IPS-NIHi7 (cell line): ENCODE results near the gene GALNT16.
"Not testable (repeated sequence)": the region's sequence is repeated elsewhere in the genome, so short reads cannot be mapped to it uniquely, and the experiment has no call there.

Experiments used
- DNase-seq: peaks from one replicate; pipeline ENCODE4 v3.0.0; 2012; ENCODE audit warnings: mixed read lengths; ENCODE audit errors: extremely low spot score

Gene GALNT16

GRCh38 chr14:69259527-69260189 is at the start of gene GALNT16:
Gene GALNT16, plus strand, starts transcription at chr14:69260158. Its CDS starts 133 bp downstream, at chr14:69260291.
- DNase-seq: peak; percentile 73

- no peak for DNase-seq
Measured at GRCh38 chr14:69214393-69214792, 45.6 kb upstream of the GALNT16 start.

DNA sequence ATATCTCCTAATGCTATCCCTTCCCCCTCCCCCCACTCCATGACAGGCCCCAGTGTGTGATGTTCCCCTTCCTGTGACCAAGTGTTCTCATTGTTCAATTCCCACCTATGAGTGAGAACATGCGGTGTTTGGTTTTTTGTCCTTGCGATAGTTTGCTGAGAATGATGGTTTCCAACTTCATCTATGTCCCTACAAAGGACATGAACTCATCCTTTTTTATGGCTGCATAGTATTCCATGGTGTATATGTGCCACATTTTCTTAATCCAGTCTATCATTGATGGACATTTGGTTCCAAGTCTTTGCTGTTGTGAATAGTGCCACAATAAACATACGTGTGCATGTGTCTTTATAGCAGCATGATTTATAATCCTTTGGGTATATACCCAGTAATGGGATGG is 42.3 kb upstream of the GALNT16 start:
- not testable (repeated sequence) for DNase-seq

DNA sequence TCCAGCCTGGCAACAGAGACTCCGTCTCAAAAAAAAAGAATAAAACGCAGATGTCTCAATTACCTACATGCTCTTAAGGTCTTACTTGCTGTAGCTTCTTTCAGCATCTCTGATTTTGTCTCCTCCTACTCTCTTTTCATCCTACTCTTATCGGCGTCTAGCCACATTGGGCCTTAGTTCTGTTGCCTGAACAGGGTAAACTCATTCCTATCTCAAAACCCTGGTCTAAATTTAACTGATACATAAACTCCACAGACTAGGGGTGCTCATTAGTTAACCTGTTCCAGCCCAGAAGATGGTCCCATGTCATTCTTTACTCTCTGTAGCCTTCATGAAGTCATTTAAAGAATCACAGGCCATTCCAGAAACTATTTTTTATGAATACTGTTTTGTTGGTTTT is 35.0 kb upstream of the GALNT16 start:
- no peak for DNase-seq

DNA sequence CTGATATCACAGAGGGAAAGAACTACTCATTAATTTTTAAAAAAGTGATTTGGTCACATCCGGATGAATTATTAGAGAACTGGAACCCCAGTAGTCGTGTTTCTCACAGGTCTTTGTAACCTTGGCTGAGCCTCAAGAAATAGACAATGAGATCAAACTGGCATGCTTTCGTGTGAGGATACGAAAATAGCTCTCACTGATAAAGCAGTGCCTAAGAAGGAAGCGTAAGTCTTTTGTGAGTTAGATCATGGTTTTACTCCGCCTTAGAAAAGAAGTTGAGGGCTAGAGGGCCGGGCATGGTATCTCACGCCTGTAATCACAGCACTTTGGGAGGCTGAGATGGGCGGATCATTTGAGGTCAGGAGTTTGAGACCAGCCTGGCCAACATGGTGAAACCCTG is 33.8 kb upstream of the GALNT16 start:
- DNase-seq: no peak

- DNase-seq: no peak
Measured at GRCh38 chr14:69226736-69227135, 33.2 kb upstream of the GALNT16 start.

DNA sequence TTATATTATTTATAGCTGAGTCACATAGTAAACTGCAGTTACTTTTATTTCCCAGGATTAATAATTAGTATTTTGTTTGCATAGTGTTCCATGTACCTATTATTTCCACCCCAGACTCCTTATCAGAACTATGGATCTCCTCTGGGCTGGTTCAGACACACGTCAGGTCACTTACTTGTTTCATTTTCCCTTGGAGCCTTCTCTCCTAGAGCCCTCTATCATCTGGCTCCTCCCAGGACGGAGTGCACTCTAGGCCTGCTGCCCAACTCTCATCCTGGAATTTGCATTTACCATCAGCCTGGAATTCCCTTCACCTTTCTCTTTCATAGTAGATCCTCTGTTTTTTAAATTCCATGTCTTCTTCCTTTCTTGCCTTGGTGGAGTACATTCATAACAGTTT is 28.5 kb upstream of the GALNT16 start:
- DNase-seq: no peak

DNA sequence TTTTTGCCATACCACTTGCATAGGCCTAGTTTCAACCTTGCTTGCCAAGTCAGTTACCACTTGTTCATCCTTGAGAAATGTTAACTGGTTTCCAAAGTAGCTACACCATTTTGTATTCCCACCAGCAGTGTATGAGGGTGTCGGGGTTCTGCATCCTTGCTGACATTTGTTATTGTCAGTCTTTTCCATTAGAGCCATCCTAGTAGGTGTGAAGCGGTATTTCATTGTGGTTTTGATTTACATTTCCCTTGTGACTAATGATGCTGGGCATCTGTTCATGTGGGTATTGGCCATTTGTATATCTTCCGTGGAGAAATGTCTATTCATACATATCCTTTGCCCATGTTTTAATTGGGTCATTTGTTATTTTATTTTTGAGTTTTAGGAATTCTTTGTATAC is 27.6 kb upstream of the GALNT16 start:
- no peak for DNase-seq

GRCh38 chr14:69234106-69234505 is 25.9 kb upstream of the GALNT16 start:
- DNase-seq: no peak

GRCh38 chr14:69235708-69236107 is 24.2 kb upstream of the GALNT16 start:
- DNase-seq: no peak

DNA sequence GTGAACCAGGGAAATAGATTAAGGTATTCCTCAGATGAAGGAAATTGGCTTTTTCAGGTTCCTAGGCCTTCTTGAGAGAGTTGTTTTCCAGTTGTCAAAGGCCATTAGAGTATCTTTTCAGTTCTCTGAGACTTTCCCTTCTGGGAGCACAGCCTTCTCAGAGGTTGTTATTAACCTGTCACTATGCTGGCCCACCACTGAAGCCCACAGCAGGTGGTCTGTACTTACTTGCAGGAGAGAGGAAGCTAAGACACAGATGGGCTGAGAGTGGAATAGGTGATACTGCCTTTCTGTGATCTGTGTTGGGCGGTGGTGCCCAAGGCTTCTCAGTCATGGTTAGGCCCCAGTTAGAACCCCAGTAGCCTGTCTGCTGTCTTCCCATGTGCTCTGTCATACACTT is 22.8 kb upstream of the GALNT16 start:
- DNase-seq: no peak

- DNase-seq: no peak
Measured at GRCh38 chr14:69237584-69237983, 22.4 kb upstream of the GALNT16 start.

DNA sequence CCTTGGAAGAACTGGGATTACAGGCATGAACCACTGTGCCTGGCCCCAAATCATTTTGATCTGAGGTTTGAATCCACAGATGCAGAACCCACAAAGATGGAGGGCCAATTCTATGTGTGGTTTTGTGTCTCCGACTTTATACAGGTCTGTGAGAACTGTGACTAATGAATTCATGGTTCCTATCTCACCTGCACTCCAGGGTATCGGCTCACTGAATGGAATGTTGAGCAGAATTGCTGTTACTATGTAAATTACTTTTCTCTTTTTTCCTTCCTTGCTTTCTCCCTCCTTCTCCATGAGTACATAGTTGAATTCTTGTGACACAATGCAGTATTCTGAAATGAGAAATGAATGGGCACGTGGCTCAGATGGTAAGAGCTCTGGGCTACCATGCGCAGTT is 21.1 kb upstream of the GALNT16 start:
- DNase-seq: no peak

DNA sequence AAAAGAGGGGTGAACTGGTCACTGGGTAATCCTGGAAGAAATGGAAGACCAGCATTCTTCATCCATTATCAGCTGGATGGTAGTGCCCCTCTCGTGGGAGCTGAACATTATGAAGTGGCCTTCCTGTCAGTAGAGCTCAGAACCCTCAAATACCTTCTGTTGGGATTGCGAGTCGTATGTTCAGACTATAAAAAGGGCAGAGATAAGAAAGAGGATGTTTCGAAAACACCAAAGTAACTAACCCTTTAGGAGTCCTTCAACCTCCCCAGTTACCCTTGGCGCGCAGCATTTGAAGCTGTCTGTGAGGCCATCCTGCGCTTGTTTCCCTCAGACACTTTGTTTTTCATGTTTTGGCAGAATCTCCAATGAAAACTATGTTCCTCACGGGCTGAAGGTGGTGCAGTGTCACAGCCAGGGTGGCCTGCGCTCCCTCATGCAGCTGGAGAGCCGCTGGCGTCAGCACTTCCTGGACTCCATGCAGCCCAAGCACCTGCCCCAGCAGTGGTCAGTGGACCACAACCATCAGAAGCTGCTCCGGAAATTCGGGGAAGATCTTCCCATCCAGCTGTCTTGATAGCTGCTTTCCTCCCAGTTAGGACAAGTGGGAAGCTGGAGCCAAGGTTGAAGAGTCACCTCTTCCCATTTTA is 19.3 kb upstream of the GALNT16 start:
- DNase-seq: no peak

- no peak for DNase-seq
Measured at GRCh38 chr14:69241577-69241976, 18.4 kb upstream of the GALNT16 start.

DNA sequence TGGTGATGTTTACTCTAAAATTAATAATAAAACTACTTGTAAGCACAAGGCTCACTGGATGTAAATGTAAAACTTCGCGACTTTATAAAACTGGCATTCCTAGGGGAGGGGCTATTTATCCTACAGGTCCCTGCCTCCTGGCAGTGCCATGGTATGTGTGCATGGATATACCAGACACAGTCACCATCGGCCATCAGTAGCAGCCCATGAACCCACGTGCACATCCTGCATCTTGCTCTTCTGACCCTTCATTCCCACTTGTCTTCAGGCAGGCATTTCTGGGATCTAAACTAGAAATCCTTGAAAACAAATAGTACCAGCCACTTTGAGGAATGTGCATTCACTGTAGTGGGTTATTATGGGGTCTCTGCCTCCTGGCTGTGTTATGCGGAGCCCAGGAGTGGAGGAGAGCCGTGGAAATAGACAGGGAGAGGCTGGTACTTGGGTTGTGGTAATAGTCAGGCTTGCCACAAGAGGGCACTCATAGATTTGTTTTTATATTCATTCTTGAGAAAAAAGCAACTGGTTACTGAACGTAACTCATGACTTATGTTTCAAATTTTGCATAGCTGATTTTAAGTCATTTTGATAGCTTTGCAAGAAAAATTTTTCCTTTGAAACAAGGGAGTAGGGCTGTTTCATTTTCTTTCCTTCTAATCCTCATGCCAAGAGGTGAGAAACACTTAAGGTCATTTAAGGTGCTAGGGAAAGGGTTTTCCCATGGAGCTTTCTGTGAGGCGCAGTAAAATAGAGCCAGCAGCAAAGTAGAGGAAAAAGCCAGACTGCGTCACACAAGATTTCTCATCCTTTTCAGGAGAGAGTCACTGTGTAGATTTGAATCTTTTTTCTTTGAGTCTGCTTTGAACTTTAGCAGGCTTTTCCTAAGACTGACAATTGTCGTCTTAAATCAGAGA is 17.4 kb upstream of the GALNT16 start:
- DNase-seq: peak; percentile 81

GRCh38 chr14:69244946-69245345 is 15.0 kb upstream of the GALNT16 start:
- no peak for DNase-seq

GRCh38 chr14:69246331-69246730 is 13.6 kb upstream of the GALNT16 start:
- DNase-seq: no peak

DNA sequence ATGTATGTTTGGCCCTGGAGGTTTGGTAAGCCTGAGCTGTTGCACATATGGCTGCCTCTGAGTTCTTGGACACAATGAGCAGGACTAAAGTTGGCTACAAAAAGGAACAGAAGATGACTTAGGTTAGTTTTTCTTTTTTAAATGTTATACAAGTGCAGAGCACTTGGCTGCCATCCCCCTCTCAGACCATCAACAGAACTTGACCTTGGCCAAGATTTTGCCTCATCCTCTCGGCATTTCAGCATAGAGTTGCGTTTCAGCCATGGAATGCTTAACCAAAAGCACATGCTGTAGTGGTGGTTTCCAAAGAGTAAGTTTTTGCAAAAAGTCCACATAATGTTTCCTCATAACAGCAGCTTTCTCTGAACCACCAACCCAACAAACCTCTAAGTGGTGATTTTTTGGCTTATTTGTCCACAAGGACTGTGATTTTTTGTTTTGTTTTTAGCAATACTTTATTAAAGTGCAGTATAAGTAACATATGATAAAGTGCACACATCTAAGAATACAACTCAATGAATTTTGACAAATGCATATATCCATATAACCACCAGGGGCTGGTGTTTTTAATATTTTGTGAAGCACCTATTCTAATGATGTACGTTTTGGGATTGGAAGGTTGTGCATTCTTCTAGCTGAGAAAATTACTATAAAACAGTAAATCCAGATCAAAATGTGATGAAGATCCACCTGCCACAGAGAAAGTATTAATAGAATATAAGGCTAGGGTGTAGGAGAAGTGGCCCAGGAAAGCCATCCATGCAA is 12.1 kb upstream of the GALNT16 start:
- no peak for DNase-seq

DNA sequence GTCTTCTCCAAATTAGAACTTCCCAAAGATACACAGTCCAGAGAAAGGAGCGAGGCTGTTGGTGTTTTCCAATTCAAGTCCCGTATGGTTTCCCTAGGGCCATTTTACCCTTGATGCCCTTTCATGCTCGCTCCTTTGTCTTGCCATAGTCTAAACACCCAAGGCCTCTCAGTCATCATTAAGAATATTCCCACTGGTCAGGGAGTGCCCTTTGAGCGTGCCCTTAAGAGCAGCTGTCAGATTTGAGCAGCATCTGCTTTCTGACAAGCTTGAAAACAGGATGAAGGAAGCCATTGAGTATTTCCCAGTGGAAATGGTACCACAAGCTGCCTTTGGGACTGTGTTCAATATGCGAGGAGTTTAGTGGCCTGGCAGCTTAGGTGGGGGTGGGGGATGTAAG is 10.4 kb upstream of the GALNT16 start:
- DNase-seq: no peak

DNA sequence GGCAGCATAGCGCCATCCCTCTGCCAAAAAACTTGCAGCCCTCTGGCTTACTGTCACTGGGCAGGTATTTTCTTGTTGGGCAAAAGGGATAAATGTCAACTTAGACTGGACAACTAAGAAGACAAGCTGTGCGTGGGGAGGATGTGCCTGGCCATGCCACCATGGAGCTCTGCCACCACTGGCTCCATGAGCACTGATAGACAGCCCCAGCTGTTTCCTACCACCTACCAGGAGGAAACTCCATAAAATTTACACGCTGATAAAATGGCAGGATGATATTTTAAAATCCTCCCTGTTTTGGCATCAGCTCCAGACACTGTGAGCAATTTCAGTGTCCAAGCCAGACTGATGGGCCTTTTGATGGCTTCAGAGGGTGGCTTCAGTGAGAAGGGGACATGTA is 7.1 kb upstream of the GALNT16 start:
- no peak for DNase-seq

GRCh38 chr14:69259168-69259526 is 811 bp upstream of the GALNT16 start:
- DNase-seq: no peak
